ENCODE measurements around the gene BLOC1S3. TPM values are rescaled to one million over a fixed set of nuclear protein-coding genes. Genes with fewer than 3 reads are reported as not detected.

BLOC1S3 gene
- total and polyA plus RNA-seq, 4 donors, result 4.2 to 17.3 (median 8.1) TPM

GRCh38 chr19:45180936-45181335 lies 2.4 kb downstream of the BLOC1S3 start:
- WGBS, 2 donors, result 77 to 79% methylated on average over 7 of the region's 7 CpGs
- peaks cover 0 to 3% (median 0%) of the 10 kb centered on the region in 4 donors for H3K36me3 ChIP-seq (ENCODE audit: control insufficient read depth in 4 of 4, insufficient read depth in 4 of 4, low read length in 4 of 4)
- no peaks in the 10 kb centered on the region for H3K27me3 ChIP-seq (ENCODE audit: control insufficient read depth in 3 of 3, insufficient read depth in 3 of 3, low read length in 2 of 3)
- H3K27ac ChIP-seq (ENCODE audit: low read depth in 1 of 2, low read length in 1 of 2), result no peak overlapping the region
- H3K4me1 ChIP-seq (ENCODE audit: control insufficient read depth in 5 of 5, insufficient read depth in 5 of 5, low read length in 5 of 5), result peaks cover 0 to 18% (median 7%) of the 10 kb centered on the region in 5 donors
- DNase-seq (no peak), ATAC-seq (ENCODE audit: insufficient read depth, low FRiP score) (no peak)
- no peak overlapping the region for H3K9ac ChIP-seq (ENCODE audit: insufficient read depth in 1 of 2, low read length in 2 of 2)
- H3K9me3 ChIP-seq (ENCODE audit: control insufficient read depth in 4 of 4, insufficient read depth in 3 of 4, low read length in 3 of 4), result no peaks in the 10 kb centered on the region
- H3K4me3 ChIP-seq, result no peak overlapping the region
- TF ChIP-seq CTCF (IDR thresholded peaks at IDR 0.05; ENCODE audit: control extremely low read depth, extremely low read depth), result no peak

- 59 to 61% methylated on average over 4 of the region's 4 CpGs for WGBS, 2 donors
- no peak for TF ChIP-seq CTCF (IDR thresholded peaks at IDR 0.05; ENCODE audit: control extremely low read depth, extremely low read depth)
- Histone ChIP-seq H3K4me1 (ENCODE audit: control insufficient read depth in 5 of 5, insufficient read depth in 5 of 5, low read length in 5 of 5) (peaks cover 0 to 13% (median 7%) of the 10 kb centered on the region in 5 donors), H3K27ac (ENCODE audit: low read depth in 1 of 2, low read length in 1 of 2) (no peak overlapping the region), H3K9me3 (ENCODE audit: control insufficient read depth in 4 of 4, insufficient read depth in 3 of 4, low read length in 3 of 4) (no peaks in the 10 kb centered on the region), H3K36me3 (ENCODE audit: control insufficient read depth in 4 of 4, insufficient read depth in 4 of 4, low read length in 4 of 4) (peaks cover 0 to 3% (median 0%) of the 10 kb centered on the region in 4 donors), H3K27me3 (ENCODE audit: control insufficient read depth in 3 of 3, insufficient read depth in 3 of 3, low read length in 2 of 3) (no peaks in the 10 kb centered on the region), H3K4me3 (no peak overlapping the region), H3K9ac (ENCODE audit: insufficient read depth in 1 of 2, low read length in 2 of 2) (no peak overlapping the region)
- no peak for DNase-seq
- ATAC-seq (ENCODE audit: insufficient read depth, low FRiP score), result no peak
Observed at GRCh38 chr19:45182758-45183157, 4.2 kb downstream of the BLOC1S3 start.

GRCh38 chr19:45184115-45184514 lies 5.5 kb downstream of the BLOC1S3 start:
- Histone ChIP-seq H3K9ac (ENCODE audit: insufficient read depth in 1 of 2, low read length in 2 of 2) (no peak overlapping the region), H3K27ac (ENCODE audit: low read depth in 1 of 2, low read length in 1 of 2) (no peak overlapping the region), H3K4me1 (ENCODE audit: control insufficient read depth in 5 of 5, insufficient read depth in 5 of 5, low read length in 5 of 5) (peaks cover 0 to 13% (median 7%) of the 10 kb centered on the region in 5 donors), H3K36me3 (ENCODE audit: control insufficient read depth in 4 of 4, insufficient read depth in 4 of 4, low read length in 4 of 4) (peaks cover 0 to 3% (median 0%) of the 10 kb centered on the region in 4 donors), H3K27me3 (ENCODE audit: control insufficient read depth in 3 of 3, insufficient read depth in 3 of 3, low read length in 2 of 3) (no peaks in the 10 kb centered on the region), H3K9me3 (ENCODE audit: control insufficient read depth in 4 of 4, insufficient read depth in 3 of 4, low read length in 3 of 4) (no peaks in the 10 kb centered on the region), H3K4me3 (no peak overlapping the region)
- TF ChIP-seq CTCF (IDR thresholded peaks at IDR 0.05; ENCODE audit: control extremely low read depth, extremely low read depth), result no peak
- 89 to 93% methylated on average over 5 of the region's 5 CpGs for WGBS, 2 donors
- DNase-seq (no peak), ATAC-seq (ENCODE audit: insufficient read depth, low FRiP score) (no peak)
